ENCODE results near the gene CHST15. TPM values are rescaled to one million over a fixed set of nuclear protein-coding genes. Genes with fewer than 3 reads are reported as not detected.

CHST15 gene
- total and polyA plus RNA-seq, 2 of the 4 experiments (the other 2 are of a cell fraction), result 0.14 to 0.18 TPM

GRCh38 chr10:124036746-124037145 is 56.7 kb downstream of the CHST15 start:
- intact Hi-C loops (cut with micrococcal nuclease), result no loop called here
- H3K27ac ChIP-seq (ENCODE audit: insufficient read depth, low read length), result no peak overlapping the region

More at GRCh38 chr10:124036746-124037145, 56.7 kb downstream of the CHST15 start:
- H3K9ac ChIP-seq (ENCODE audit: low read depth, low read length), result no peak overlapping the region
- dilution Hi-C loops (cut with HindIII; ENCODE audit: low sequenced_read_pairs, unreplicated experiment) (no loop called here), in situ Hi-C loops (cut with MboI; ENCODE audit: low sequenced_read_pairs) (no loop called here)
- H3K4ac ChIP-seq (ENCODE audit: low read depth, low read length), result no peak overlapping the region
- H2AFZ ChIP-seq (replicated peaks; ENCODE audit: low read length, poor library complexity), result no peak overlapping the region
- no peak overlapping the region for H3K23ac ChIP-seq (ENCODE audit: low read depth, low read length)
- H2BK120ac ChIP-seq (ENCODE audit: low read depth, low read length), result no peak overlapping the region
- H2AK9ac ChIP-seq (replicated peaks; ENCODE audit: low read depth, low read length, poor library complexity), result no peak overlapping the region
- H3K4me1 ChIP-seq (ENCODE audit: control insufficient read depth, insufficient read depth, low read length), result no peaks in the 10 kb centered on the region
- no peaks in the 10 kb centered on the region for H3K9me1 ChIP-seq (ENCODE audit: insufficient read depth, low read length)
- H4K5ac ChIP-seq (ENCODE audit: low read depth, low read length), result no peak overlapping the region
- no peak overlapping the region for H4K91ac ChIP-seq (ENCODE audit: insufficient read depth, low read depth, low read length)
- DNase-seq (no peak), ATAC-seq (ENCODE audit: low read depth) (no peak)
- H2BK20ac ChIP-seq (ENCODE audit: low read depth, low read length), result no peak overlapping the region
- no peaks in the 10 kb centered on the region for H3K79me1 ChIP-seq (ENCODE audit: low read depth in 1 of 2, low read length in 2 of 2)
- H2BK5ac ChIP-seq (ENCODE audit: low read depth, low read length, poor library complexity, severe bottlenecking), result no peak overlapping the region
- no peaks in the 10 kb centered on the region for H3K27me3 ChIP-seq (ENCODE audit: control insufficient read depth, insufficient read depth, low read length)
- POLR2A ChIA-PET (ENCODE audit: unreplicated experiment), result no interaction called here
- no peaks in the 10 kb centered on the region for H3K36me3 ChIP-seq (ENCODE audit: control insufficient read depth, insufficient read depth, low read length)
- H2AK5ac ChIP-seq (ENCODE audit: low read depth, low read length), result no peak overlapping the region
- H2BK15ac ChIP-seq (ENCODE audit: low read depth, low read length), result no peak overlapping the region
- no peak overlapping the region for H3K4me3 ChIP-seq (ENCODE audit: insufficient read depth, low read depth, low read length)
- no peak overlapping the region for H3K18ac ChIP-seq (ENCODE audit: low read depth, low read length)
- H3K4me2 ChIP-seq (ENCODE audit: low read depth, low read length), result no peak overlapping the region
- CTCF ChIA-PET, result no interaction called here
- BruUV-seq (replicated peaks), result no TSS peak
- no CpG with 5 or more reads among the region's 8 CpGs for WGBS, 2 experiments (ENCODE audit: extremely low coverage in 2 of 2, insufficient read length in 1 of 2)
- TF ChIP-seq USF2 (IDR thresholded peaks at IDR 0.05; ENCODE audit: low read depth, low read length) (no peak), NFE2L2 (IDR thresholded peaks at IDR 0.05; ENCODE audit: low read depth, low read length) (no peak)
- no peak overlapping the region for H3K56ac ChIP-seq (ENCODE audit: extremely low read depth, insufficient read depth, low read length)
- no peaks in the 10 kb centered on the region for H4K20me1 ChIP-seq (ENCODE audit: insufficient read depth, low read length)
- no peak overlapping the region for H3K14ac ChIP-seq (replicated peaks; ENCODE audit: low read depth, low read length)
- H4K8ac ChIP-seq (ENCODE audit: low read depth in 2 of 2, low read length in 2 of 2), result no peak overlapping the region
- H3K9me3 ChIP-seq (ENCODE audit: control insufficient read depth, insufficient read depth, low read length), result no peaks in the 10 kb centered on the region

Data from IMR-90 (cell line).